Adrenal gland (tissue), 12 donors: Measurements from ENCODE around the gene LARGE2. TPM values are rescaled to one million over a fixed set of nuclear protein-coding genes. Genes with fewer than 3 reads are reported as not detected.

Experiments used
- DNase-seq, 7 donors: peaks; one replicate each; pipeline ENCODE4 v3.0.0-alpha.2; 2019 to 2020
- H3K27ac ChIP-seq, 5 donors: fragments of 200-600 bp; sonication (generic) in 4 of 5; 1 replicate in 3 of 5; 2 replicates in 2 of 5; pipeline versions ENCODE4 v1.5.1 to v1.8.0; 2016 to 2020; ENCODE audit warnings: mild to moderate bottlenecking in 1 of 5
- H3K27me3 ChIP-seq: fragments of 200-600 bp; 2 replicates; pipeline ENCODE4 v1.8.0; 2021
- H3K36me3 ChIP-seq, 2 donors: fragments of 200-600 bp; replicated peaks in 1 of 2; 1 replicate in 1 of 2; 2 replicates in 1 of 2; pipeline versions ENCODE4 v1.5.1 to v1.8.0; 2018 to 2022
- H3K4me1 ChIP-seq, 2 donors: fragments of 200-600 bp; replicated peaks in 1 of 2; 1 replicate in 1 of 2; 2 replicates in 1 of 2; pipeline versions ENCODE4 v1.5.1 to v1.8.0; 2018 to 2021
- H3K4me3 ChIP-seq, 4 donors: fragments of 200-600 bp; sonication (generic) in 3 of 4; one replicate each; pipeline ENCODE4 v1.5.1; 2016 to 2018
- H3K9me3 ChIP-seq, 3 donors: fragments of 200-600 bp; sonication (generic) in 1 of 3; replicated peaks in 1 of 3; 1 replicate in 2 of 3; 2 replicates in 1 of 3; pipeline versions ENCODE4 v1.5.1 to v1.8.0; 2016 to 2021
- CTCF ChIP-seq, 6 experiments: fragments of 450-650 bp in 4 of 6; fragments of 200-600 bp in 2 of 6; sonication (generic) in 1 of 6; IDR thresholded peaks; 1 replicate in 5 of 6; 2 replicates in 1 of 6; pipeline versions ENCODE4 v1.5.1 to v1.8.0; 2016 to 2021; ENCODE audit warnings: antibody characterized with exemption in 6 of 6, mild to moderate bottlenecking in 2 of 6, moderate library complexity in 1 of 6
- POLR2A ChIP-seq, 2 donors: fragments of 450-650 bp; IDR thresholded peaks; one replicate each; pipeline ENCODE4 v1.6.1; 2017; ENCODE audit warnings: antibody characterized with exemption in 2 of 2, mild to moderate bottlenecking in 2 of 2, moderate library complexity in 1 of 2
- WGBS, 4 donors: extraction: QIAGEN DNeasy Blood & Tissue Kit in 2 of 4; methylation state at CpG; one replicate each; pipeline versions ENCODE4 v1.1.5 to v1.1.7; 2013 to 2017; 5-methylcytosine and 5-hydroxymethylcytosine counted together
- intact Hi-C, 2 donors: fragments of 100-400 bp; cut with DNase I; formaldehyde crosslinking; loops; one replicate each; pipeline versions ENCODE4 v1.14.1 to v1.15.0; 2022 to 2023
- polyA plus RNA-seq, 3 donors: library from polyadenylated mRNA; stranded (reverse); fragments of 200-250 nt in 2 of 3; fragments of 350-450 nt in 1 of 3; fragmentation: Illumina TruSeq in 1 of 3; extraction: RNeasy Lipid Tissue Mini Kit (QIAGEN cat#74804) in 1 of 3; gene quantifications; one replicate each; pipeline ENCODE4 v1.2.3, GENCODE V29; 2013 to 2014
- total RNA-seq, 9 donors: library from RNA; depleted of rRNA in 4 of 9; stranded (reverse); fragments of >200 nt in 4 of 9; fragments of 120-200 nt in 1 of 9; fragmentation: NEBNext Ultra II Directional in 1 of 9; extraction: Animal tissue kit (Norgen Biotek cat#: 25700) in 1 of 9; gene quantifications; one replicate each; pipeline versions ENCODE4 v1.1.0 to v1.2.4, GENCODE V29; 2013 to 2023
- donor health status: healthy with polysubstance abuse.
- donor health status: Bipolar disorder and iron deficiency.
- donor health status: DM: yes; HTN: yes; CAD: no.
- donor health status: DM: no; HTN: no; CAD: no.
- donor health status: DM: no; HTN: no; CAD: no.
- donor health status: DM: yes; HTN: yes; CAD: no.

Gene LARGE2
- total and polyA plus RNA-seq, 12 donors, result 1.0 to 13.0 (median 4.1) TPM

GRCh38 chr11:45941285-45941684 is 18.8 kb downstream of the LARGE2 start:
- intact Hi-C loops, result loop anchor here in 1 of 2 donors (10.0 kb wide), 1 partner anchor 54 kb away; no protein-coding TSS in a partner anchor
- H3K27me3 ChIP-seq, result no peaks in the 10 kb centered on the region
- peaks cover 0 to 58% of the 10 kb centered on the region in 2 donors for H3K36me3 ChIP-seq
- no peaks in the 10 kb centered on the region for H3K9me3 ChIP-seq
- no peak for TF ChIP-seq POLR2A (IDR thresholded peaks at IDR 0.05)
- TF ChIP-seq CTCF (IDR thresholded peaks at IDR 0.05), result no peak
- no peak overlapping the region for H3K4me3 ChIP-seq
- 93 to 99% (median 95%) methylated on average over 4 of the region's 4 CpGs for WGBS, 4 donors
- DNase-seq, result no peak
- no peak overlapping the region for H3K27ac ChIP-seq
- peaks cover 3 to 15% of the 10 kb centered on the region in 2 donors for H3K4me1 ChIP-seq

GRCh38 chr11:45942381-45942780 is 19.9 kb downstream of the LARGE2 start:
- no peak for DNase-seq
- no peak overlapping the region for H3K27ac ChIP-seq
- no peak for TF ChIP-seq CTCF (IDR thresholded peaks at IDR 0.05)
- TF ChIP-seq POLR2A (IDR thresholded peaks at IDR 0.05), result no peak
- H3K4me3 ChIP-seq, result no peak overlapping the region
- no peaks in the 10 kb centered on the region for H3K9me3 ChIP-seq
- H3K36me3 ChIP-seq, result peaks cover 0 to 63% of the 10 kb centered on the region in 2 donors
- peaks cover 3 to 16% of the 10 kb centered on the region in 2 donors for H3K4me1 ChIP-seq
- WGBS, 4 donors, result 93 to 98% (median 96%) methylated on average over 4 of the region's 4 CpGs
- intact Hi-C loops, result loop anchor here in 1 of 2 donors (10.0 kb wide), 1 partner anchor 52 kb away; no protein-coding TSS in a partner anchor
- H3K27me3 ChIP-seq, result no peaks in the 10 kb centered on the region

GRCh38 chr11:45945397-45945999 is 23.0 kb downstream of the LARGE2 start:
- 48 to 80% (median 60%) methylated on average over 3 of the region's 3 CpGs for WGBS, 4 donors
- Histone ChIP-seq H3K9me3 (no peaks in the 10 kb centered on the region), H3K4me1 (peaks cover 3 to 16% of the 10 kb centered on the region in 2 donors), H3K4me3 (no peak overlapping the region), H3K27ac (peak overlapping the region in 1 of 5 donors; percentile 24), H3K36me3 (peaks cover 0 to 82% of the 10 kb centered on the region in 2 donors), H3K27me3 (no peaks in the 10 kb centered on the region)
- no peak for DNase-seq
- intact Hi-C loops, result loop anchor here in 1 of 2 donors (10.0 kb wide), 1 partner anchor 49 kb away; no protein-coding TSS in a partner anchor
- TF ChIP-seq POLR2A (IDR thresholded peaks at IDR 0.05) (no peak), CTCF (IDR thresholded peaks at IDR 0.05) (no peak)

- no peak for DNase-seq
- 85 to 100% (median 95%) methylated on average over 1 of the region's 1 CpG for WGBS, 4 donors
- H3K9me3 ChIP-seq, result no peaks in the 10 kb centered on the region
- no peaks in the 10 kb centered on the region for H3K27me3 ChIP-seq
- intact Hi-C loops, result loop anchor here in 1 of 2 donors (10.0 kb wide), 1 partner anchor 47 kb away; no protein-coding TSS in a partner anchor
- no peak overlapping the region for H3K4me3 ChIP-seq
- TF ChIP-seq POLR2A (IDR thresholded peaks at IDR 0.05), result no peak
- no peak for TF ChIP-seq CTCF (IDR thresholded peaks at IDR 0.05)
- no peak overlapping the region for H3K27ac ChIP-seq
- peaks cover 0 to 85% of the 10 kb centered on the region in 2 donors for H3K36me3 ChIP-seq
- peaks cover 3 to 16% of the 10 kb centered on the region in 2 donors for H3K4me1 ChIP-seq
These were observed 25.4 kb downstream of the LARGE2 start for GRCh38 chr11:45947885-45948284.
